ENCODE data around the gene STAG1. TPM values are rescaled to one million over a fixed set of nuclear protein-coding genes. Genes with fewer than 3 reads are reported as not detected.
"Not testable (repeated sequence)": the region's sequence is repeated elsewhere in the genome, so short reads cannot be mapped to it uniquely, and the experiment has no call there.

Gene STAG1
- total RNA-seq, 2 donors from 2014 or later = 26.2 to 28.3 TPM

DNA sequence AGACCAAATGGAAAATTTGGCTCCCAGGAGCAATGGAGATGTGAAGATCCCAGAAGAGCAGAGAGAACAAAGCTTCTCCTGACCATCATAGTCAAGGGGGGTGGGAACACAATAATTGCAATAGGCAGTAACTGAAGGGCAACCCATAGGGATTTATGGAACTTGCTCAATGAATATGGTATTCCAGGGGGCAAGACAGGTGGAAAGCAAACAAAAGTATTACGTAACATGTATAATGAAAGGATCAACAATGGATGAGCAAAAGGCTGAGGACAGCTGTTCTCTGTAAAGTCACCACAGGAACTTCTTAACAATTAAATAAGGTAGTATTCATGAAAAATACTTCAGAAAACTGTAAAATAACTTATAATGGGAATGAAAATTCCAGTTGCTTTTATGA, 275.9 kb downstream of the STAG1 start:
- TF ChIP-seq POLR2A (IDR thresholded peaks at IDR 0.05) = no peak
- TF ChIP-seq, protein P1, sequence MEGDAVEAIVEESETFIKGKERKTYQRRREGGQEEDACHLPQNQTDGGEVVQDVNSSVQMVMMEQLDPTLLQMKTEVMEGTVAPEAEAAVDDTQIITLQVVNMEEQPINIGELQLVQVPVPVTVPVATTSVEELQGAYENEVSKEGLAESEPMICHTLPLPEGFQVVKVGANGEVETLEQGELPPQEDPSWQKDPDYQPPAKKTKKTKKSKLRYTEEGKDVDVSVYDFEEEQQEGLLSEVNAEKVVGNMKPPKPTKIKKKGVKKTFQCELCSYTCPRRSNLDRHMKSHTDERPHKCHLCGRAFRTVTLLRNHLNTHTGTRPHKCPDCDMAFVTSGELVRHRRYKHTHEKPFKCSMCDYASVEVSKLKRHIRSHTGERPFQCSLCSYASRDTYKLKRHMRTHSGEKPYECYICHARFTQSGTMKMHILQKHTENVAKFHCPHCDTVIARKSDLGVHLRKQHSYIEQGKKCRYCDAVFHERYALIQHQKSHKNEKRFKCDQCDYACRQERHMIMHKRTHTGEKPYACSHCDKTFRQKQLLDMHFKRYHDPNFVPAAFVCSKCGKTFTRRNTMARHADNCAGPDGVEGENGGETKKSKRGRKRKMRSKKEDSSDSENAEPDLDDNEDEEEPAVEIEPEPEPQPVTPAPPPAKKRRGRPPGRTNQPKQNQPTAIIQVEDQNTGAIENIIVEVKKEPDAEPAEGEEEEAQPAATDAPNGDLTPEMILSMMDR (IDR thresholded peaks at IDR 0.05) = no peak
- peaks cover 0 to 2% of the 10 kb centered on the region in 2 donors for H3K36me3 ChIP-seq (replicated peaks in 1 of 2; ENCODE audit: insufficient read depth in 1 of 2, low read depth in 2 of 2)
- ATAC-seq = no peak
- intact Hi-C loops (cut with DNase I) = no loop called here
- no peaks in the 10 kb centered on the region for H3K4me1 ChIP-seq
- WGBS, 2 donors = 90 to 100% methylated on average over 1 of the region's 1 CpG
- H3K9me3 ChIP-seq = no peaks in the 10 kb centered on the region
- H3K27me3 ChIP-seq = no peaks in the 10 kb centered on the region
- no peak for DNase-seq
- no peak overlapping the region for H3K4me3 ChIP-seq
- H3K27ac ChIP-seq = no peak overlapping the region

GRCh38 chr3:136474876-136475275, 277.3 kb downstream of the STAG1 start:
- H3K27ac ChIP-seq; H3K27me3 ChIP-seq; H3K9me3 ChIP-seq; ATAC-seq; H3K4me3 ChIP-seq; H3K4me1 ChIP-seq; intact Hi-C loops (cut with DNase I); DNase-seq; H3K36me3 ChIP-seq (replicated peaks in 1 of 2; ENCODE audit: insufficient read depth in 1 of 2, low read depth in 2 of 2): not testable (repeated sequence)
- whole genome bisulfite sequencing, 2 donors = 90 to 95% methylated on average over 3 of the region's 3 CpGs

GRCh38 chr3:136473716-136474326, 278.4 kb downstream of the STAG1 start:
- 89 to 93% methylated on average over 3 of the region's 3 CpGs for WGBS, 2 donors

DNA sequence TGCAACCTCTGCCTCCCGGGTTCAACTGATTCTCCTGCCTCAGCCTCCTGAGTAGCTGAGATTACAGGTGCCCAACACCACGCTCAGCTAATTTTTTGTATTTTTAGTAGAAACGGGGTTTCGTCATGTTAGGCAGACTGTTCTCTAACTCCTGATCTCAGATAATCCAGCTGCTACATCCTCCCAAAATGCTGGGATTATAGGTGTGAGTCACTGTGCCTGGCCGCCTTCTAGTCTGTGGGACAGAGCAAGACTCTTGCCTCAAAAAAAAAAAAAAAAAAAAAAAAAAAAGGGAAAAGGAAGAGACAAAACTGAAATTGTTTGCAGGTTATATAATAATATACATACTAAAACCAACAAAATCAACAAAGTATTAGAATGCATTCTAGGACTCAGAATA, 286.9 kb downstream of the STAG1 start:
- DNase-seq = no peak
- no peaks in the 10 kb centered on the region for H3K27me3 ChIP-seq
- H3K4me1 ChIP-seq = no peaks in the 10 kb centered on the region
- WGBS, 2 donors = 98 to 99% methylated on average over 5 of the region's 5 CpGs
- no peaks in the 10 kb centered on the region for H3K9me3 ChIP-seq
- H3K27ac ChIP-seq = no peak overlapping the region
- no peak overlapping the region for H3K4me3 ChIP-seq
- ATAC-seq = no peak
- H3K36me3 ChIP-seq (replicated peaks in 1 of 2; ENCODE audit: insufficient read depth in 1 of 2, low read depth in 2 of 2) = peaks cover 0 to 4% of the 10 kb centered on the region in 2 donors
- intact Hi-C loops (cut with DNase I) = no loop called here
- TF ChIP-seq POLR2A (IDR thresholded peaks at IDR 0.05) = no peak
- TF ChIP-seq, protein P1 (IDR thresholded peaks at IDR 0.05) = no peak

More at GRCh38 chr3:136473716-136474326, 278.4 kb downstream of the STAG1 start:
- no peak overlapping the region for H3K27ac ChIP-seq
- intact Hi-C loops (cut with DNase I) = no loop called here
- ATAC-seq (no peak), DNase-seq (no peak)
- no peaks in the 10 kb centered on the region for H3K27me3 ChIP-seq
- peaks cover 0 to 2% of the 10 kb centered on the region in 2 donors for H3K36me3 ChIP-seq (replicated peaks in 1 of 2; ENCODE audit: insufficient read depth in 1 of 2, low read depth in 2 of 2)
- H3K4me1 ChIP-seq = no peaks in the 10 kb centered on the region
- H3K9me3 ChIP-seq = no peaks in the 10 kb centered on the region
- H3K4me3 ChIP-seq = no peak overlapping the region
- no peak for TF ChIP-seq POLR2A (IDR thresholded peaks at IDR 0.05)

DNA sequence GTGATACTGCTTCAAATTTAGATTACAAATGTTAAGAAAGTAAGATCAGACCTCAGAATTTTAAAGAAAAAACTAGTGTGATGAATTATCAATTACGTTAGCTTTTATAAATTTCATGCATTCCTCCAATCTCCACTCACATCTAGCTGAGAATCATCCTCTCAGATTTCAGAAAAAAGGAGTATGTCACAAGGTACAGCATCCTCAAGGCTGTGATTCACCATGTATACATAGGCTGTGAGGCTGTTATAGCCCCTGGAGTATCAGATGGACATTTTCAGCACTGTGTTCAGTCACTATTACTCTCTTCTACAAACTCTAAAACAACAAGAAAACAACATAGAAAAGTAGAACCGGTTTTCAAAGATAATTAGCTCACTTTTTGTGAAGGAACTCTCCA, 287.7 kb downstream of the STAG1 start:
- ATAC-seq = no peak
- H3K9me3 ChIP-seq = no peaks in the 10 kb centered on the region
- H3K4me1 ChIP-seq = no peaks in the 10 kb centered on the region
- no peak overlapping the region for H3K4me3 ChIP-seq
- no peak for TF ChIP-seq POLR2A (IDR thresholded peaks at IDR 0.05)
- TF ChIP-seq, protein P1 (IDR thresholded peaks at IDR 0.05) = no peak
- WGBS, 2 donors = 81 to 86% methylated on average over 2 of the region's 2 CpGs
- no peak for DNase-seq
- H3K36me3 ChIP-seq (replicated peaks in 1 of 2; ENCODE audit: insufficient read depth in 1 of 2, low read depth in 2 of 2) = peaks cover 0 to 4% of the 10 kb centered on the region in 2 donors
- H3K27ac ChIP-seq = no peak overlapping the region
- intact Hi-C loops (cut with DNase I) = no loop called here
- H3K27me3 ChIP-seq = no peaks in the 10 kb centered on the region

DNA sequence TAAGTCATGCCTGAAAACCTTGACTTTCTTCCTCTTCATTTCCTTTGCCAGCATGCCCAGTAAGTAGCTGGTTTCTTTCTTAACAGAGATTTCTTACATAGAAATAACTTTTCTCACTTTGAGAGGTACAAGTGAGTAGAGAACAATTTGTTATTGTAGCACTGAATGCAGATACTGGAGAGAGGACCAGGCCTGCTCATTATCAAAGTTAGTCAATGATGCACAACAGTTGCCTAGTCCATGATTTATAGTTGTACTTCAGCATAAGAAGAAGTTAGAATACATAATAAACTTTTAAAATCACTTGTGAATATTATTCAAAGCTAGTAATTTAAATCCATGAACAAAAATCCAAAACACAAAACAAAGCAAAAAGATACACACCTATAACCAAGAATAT, 289.0 kb downstream of the STAG1 start:
- H3K36me3 ChIP-seq (replicated peaks in 1 of 2; ENCODE audit: insufficient read depth in 1 of 2, low read depth in 2 of 2) = peaks cover 0 to 4% of the 10 kb centered on the region in 2 donors
- TF ChIP-seq, protein P1 (IDR thresholded peaks at IDR 0.05) = no peak
- TF ChIP-seq POLR2A (IDR thresholded peaks at IDR 0.05) = no peak
- H3K9me3 ChIP-seq = no peaks in the 10 kb centered on the region
- intact Hi-C loops (cut with DNase I) = no loop called here
- H3K4me3 ChIP-seq = no peak overlapping the region
- H3K4me1 ChIP-seq = no peaks in the 10 kb centered on the region
- ATAC-seq = no peak
- no peak for DNase-seq
- H3K27me3 ChIP-seq = no peaks in the 10 kb centered on the region
- no peak overlapping the region for H3K27ac ChIP-seq

All from body of pancreas (tissue), 4 donors.